Mesodermal cell (in vitro differentiated cells): Measurements from ENCODE around the gene CALHM1.
"Not testable (repeated sequence)": the region's sequence is repeated elsewhere in the genome, so short reads cannot be mapped to it uniquely, and the experiment has no call there.

ENCODE experiments used
- H3K27ac ChIP-seq: 2 replicates; pipeline ENCODE4 v1.7.0; 2013; ENCODE audit warnings: mild to moderate bottlenecking, low read depth, low read length, moderate library complexity; ENCODE audit not compliant: severe bottlenecking
- H3K36me3 ChIP-seq: 2 replicates; pipeline ENCODE4 v1.7.1; 2013; ENCODE audit warnings: mild to moderate bottlenecking, low read length, moderate library complexity; ENCODE audit not compliant: control insufficient read depth, insufficient read depth
- H3K4me1 ChIP-seq: one replicate; pipeline ENCODE4 v1.7.1; 2013; ENCODE audit warnings: mild to moderate bottlenecking, low read length; ENCODE audit not compliant: insufficient read depth, control insufficient read depth, poor library complexity, severe bottlenecking
- H3K4me3 ChIP-seq: 2 replicates; pipeline ENCODE4 v1.7.0; 2013; ENCODE audit warnings: low read length, control low read depth, mild to moderate bottlenecking; ENCODE audit not compliant: insufficient read depth, poor library complexity, severe bottlenecking; ENCODE audit errors: extremely low read depth
- H3K9me3 ChIP-seq: 2 replicates; pipeline ENCODE4 v1.7.1; 2013; ENCODE audit warnings: mild to moderate bottlenecking, low read length, moderate library complexity; ENCODE audit not compliant: control insufficient read depth
- WGBS, 2 experiments: methylation state at CpG; one replicate each; pipeline ENCODE4 v1.1.5; 2013; ENCODE audit warnings: missing lambda C conversion rate in 2 of 2; ENCODE audit not compliant: insufficient coverage in 2 of 2; 5-methylcytosine and 5-hydroxymethylcytosine counted together

CALHM1 gene

GRCh38 chr10:103486635-103487409, 28.1 kb upstream of the CALHM1 start:
- H3K36me3 ChIP-seq, H3K4me3 ChIP-seq, H3K4me1 ChIP-seq, H3K27ac ChIP-seq, H3K9me3 ChIP-seq: not testable (repeated sequence)
- WGBS, 2 experiments: 83 to 84% methylated on average over 6 of the region's 8 CpGs

- WGBS, 2 experiments: 67 to 71% methylated on average over 9 to 10 of the region's 12 CpGs
- no peaks in the 10 kb centered on the region for H3K9me3 ChIP-seq
- H3K27ac ChIP-seq: no peak overlapping the region
- H3K36me3 ChIP-seq: no peaks in the 10 kb centered on the region
- no peak overlapping the region for H3K4me3 ChIP-seq
- H3K4me1 ChIP-seq: peaks cover 3% of the 10 kb centered on the region
Observed at GRCh38 chr10:103481974-103482531, 23.4 kb upstream of the CALHM1 start.

- WGBS, 2 experiments: 90 to 94% methylated on average over 3 to 4 of the region's 5 CpGs
- H3K9me3 ChIP-seq: no peaks in the 10 kb centered on the region
- no peak overlapping the region for H3K27ac ChIP-seq
- peaks cover 3% of the 10 kb centered on the region for H3K4me1 ChIP-seq
- H3K4me3 ChIP-seq: no peak overlapping the region
- H3K36me3 ChIP-seq: no peaks in the 10 kb centered on the region
Observed at GRCh38 chr10:103480521-103480920, 21.8 kb upstream of the CALHM1 start.

GRCh38 chr10:103479135-103479534, 20.4 kb upstream of the CALHM1 start, which contains the start of gene CALHM3:
Gene CALHM3 (minus strand): TSS chr10:103479240. CDS start chr10:103479032, 208 bp downstream.
- Histone ChIP-seq H3K9me3 (no peaks in the 10 kb centered on the region), H3K27ac (no peak within 1 kb of the TSS), H3K4me3 (no peak within 1 kb of the TSS), H3K36me3 (no peaks in the 10 kb centered on the region), H3K4me1 (peaks cover 3% of the 10 kb centered on the region)
- 77 to 80% methylated on average over 1 to 6 of the region's 7 CpGs for WGBS, 2 experiments

- Histone ChIP-seq H3K9me3 (no peaks in the 10 kb centered on the region), H3K4me3 (no peak overlapping the region), H3K27ac (no peak overlapping the region), H3K36me3 (no peaks in the 10 kb centered on the region), H3K4me1 (peaks cover 3% of the 10 kb centered on the region)
- 93% methylated on average over 20 to 22 of the region's 22 CpGs for WGBS, 2 experiments
Observed at GRCh38 chr10:103478671-103479070, 20.0 kb upstream of the CALHM1 start.

- Histone ChIP-seq H3K4me3 (no peak overlapping the region), H3K4me1 (peaks cover 13% of the 10 kb centered on the region)
- WGBS, 2 experiments: 52% methylated on average over 7 of the region's 11 CpGs
Observed at GRCh38 chr10:103476046-103476768, 17.5 kb upstream of the CALHM1 start.

GRCh38 chr10:103475437-103475836, 16.7 kb upstream of the CALHM1 start:
- no peak overlapping the region for H3K27ac ChIP-seq
- 73 to 79% methylated on average over 4 of the region's 4 CpGs for WGBS, 2 experiments

More at GRCh38 chr10:103476046-103476768, 17.5 kb upstream of the CALHM1 start:
- H3K27ac ChIP-seq: no peak overlapping the region
- H3K9me3 ChIP-seq: no peaks in the 10 kb centered on the region
- no peaks in the 10 kb centered on the region for H3K36me3 ChIP-seq

GRCh38 chr10:103474077-103474476, 15.4 kb upstream of the CALHM1 start:
- 86 to 90% methylated on average over 3 of the region's 3 CpGs for WGBS, 2 experiments

More at GRCh38 chr10:103475437-103475836, 16.7 kb upstream of the CALHM1 start:
- Histone ChIP-seq H3K4me3 (no peak overlapping the region), H3K36me3 (no peaks in the 10 kb centered on the region), H3K9me3 (no peaks in the 10 kb centered on the region), H3K4me1 (peaks cover 13% of the 10 kb centered on the region)

GRCh38 chr10:103473261-103473671, 14.6 kb upstream of the CALHM1 start:
- Histone ChIP-seq H3K4me1 (peaks cover 10% of the 10 kb centered on the region), H3K27ac (no peak overlapping the region), H3K9me3 (no peaks in the 10 kb centered on the region), H3K4me3 (no peak overlapping the region), H3K36me3 (no peaks in the 10 kb centered on the region)
- 94 to 97% methylated on average over 28 to 32 of the region's 32 CpGs for WGBS, 2 experiments

More at GRCh38 chr10:103474077-103474476, 15.4 kb upstream of the CALHM1 start:
- Histone ChIP-seq H3K4me1 (peaks cover 11% of the 10 kb centered on the region), H3K36me3 (no peaks in the 10 kb centered on the region), H3K9me3 (no peaks in the 10 kb centered on the region), H3K4me3 (no peak overlapping the region), H3K27ac (no peak overlapping the region)

GRCh38 chr10:103472005-103472404, 13.3 kb upstream of the CALHM1 start:
- WGBS, 2 experiments: 86 to 88% methylated on average over 1 of the region's 2 CpGs
- Histone ChIP-seq H3K4me3 (no peak overlapping the region), H3K4me1 (peaks cover 12% of the 10 kb centered on the region), H3K9me3 (no peaks in the 10 kb centered on the region), H3K36me3 (no peaks in the 10 kb centered on the region), H3K27ac (no peak overlapping the region)
